GM12872 (cell line): ENCODE results near the gene PCSK7.
A peak's percentile ranks its signal among the peaks of the same experiment; 100 is the strongest.

Experiments used
- CTCF ChIP-seq: IDR thresholded peaks from 3 replicates; pipeline ENCODE4 v1.5.1; 2011; ENCODE audit warnings: low read depth, mild to moderate bottlenecking, low read length, moderate library complexity; ENCODE audit not compliant: insufficient read depth

PCSK7 gene

DNA sequence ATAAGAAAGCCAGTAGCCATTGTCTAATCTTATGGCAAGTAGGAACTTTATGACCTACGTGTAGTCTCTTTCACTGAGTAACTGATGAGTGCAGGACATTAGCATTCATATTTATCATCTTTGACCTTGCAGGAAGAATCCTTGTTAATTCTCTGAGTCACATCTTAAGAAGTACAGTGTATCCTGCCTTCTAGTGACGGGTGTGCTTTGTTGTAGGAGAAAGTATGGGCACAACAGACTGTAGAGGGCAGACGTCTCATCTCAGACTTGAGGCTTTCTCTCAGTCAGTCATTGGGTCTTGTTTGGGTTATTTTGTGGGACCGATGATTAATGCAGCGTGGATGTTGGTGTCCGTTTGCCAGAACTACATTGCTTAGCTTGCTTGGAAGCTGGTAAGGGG lies 7.4 kb upstream of the PCSK7 start:
- TF ChIP-seq CTCF = no peak

DNA sequence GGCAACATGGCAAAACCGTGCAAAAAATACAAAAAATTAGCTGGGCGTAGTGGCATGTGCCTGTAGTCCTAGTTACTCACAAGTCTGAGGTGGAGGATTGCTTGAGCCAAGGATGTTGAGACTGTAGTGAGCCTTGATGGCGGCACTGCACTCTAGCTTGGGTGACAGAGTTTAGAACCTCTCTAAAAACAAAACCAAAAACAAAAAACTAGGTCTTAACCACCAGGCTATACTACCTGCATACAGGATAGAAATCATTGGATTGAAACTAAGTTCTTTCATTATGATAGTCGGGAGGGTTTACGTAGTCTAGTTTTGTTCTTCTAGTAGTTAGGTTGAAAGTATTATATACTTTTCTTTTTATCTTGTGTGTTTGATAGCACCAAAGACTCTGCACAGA lies 6.3 kb upstream of the PCSK7 start:
- TF ChIP-seq CTCF = no peak

- TF ChIP-seq CTCF = no peak
These were observed 1.1 kb upstream of the PCSK7 start for GRCh38 chr11:117232911-117233409.

DNA sequence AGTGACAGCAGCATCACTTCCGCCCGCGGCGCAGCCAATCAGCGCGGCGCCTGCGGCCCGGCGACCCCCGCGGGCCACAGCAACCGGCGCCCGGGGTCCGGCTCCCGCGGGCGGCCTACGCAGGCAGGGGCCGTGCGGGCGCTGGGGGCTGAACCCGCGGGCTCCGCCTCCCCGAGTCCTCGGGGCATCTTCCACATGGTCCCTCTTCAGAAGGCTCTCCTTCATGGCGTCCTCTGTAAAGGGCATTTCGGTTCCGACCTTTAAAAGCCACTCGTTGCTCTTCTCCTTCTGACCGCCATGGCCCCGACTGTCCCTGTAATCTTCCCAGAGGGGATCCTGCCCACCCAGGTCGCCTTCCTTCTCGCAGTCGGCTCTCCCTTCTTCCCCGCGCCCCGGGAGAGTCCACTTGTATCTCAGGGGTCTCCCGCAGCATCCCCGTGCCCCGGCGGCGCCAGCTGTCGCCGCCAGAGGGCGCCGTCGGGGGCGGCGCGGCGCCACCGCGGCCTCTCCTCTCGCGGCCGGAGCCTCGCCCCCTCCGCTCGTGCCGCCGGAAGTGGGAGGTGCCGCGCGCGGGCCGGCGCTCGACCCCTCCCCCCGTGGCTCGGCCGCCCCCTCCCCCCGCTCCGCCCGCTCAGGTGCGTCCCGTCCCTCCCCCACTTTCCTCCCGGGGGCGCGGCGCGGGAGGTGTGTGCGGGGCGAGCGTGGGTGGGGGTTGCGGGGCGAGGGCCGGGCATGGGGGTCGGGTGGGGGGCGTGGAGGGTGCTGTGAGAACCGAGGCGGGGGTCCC lies 412 bp upstream of the PCSK7 start, which contains the start of gene RNF214:
Gene RNF214, plus strand, starts transcription at position 580 of the 787 bp plus-strand sequence. CDS start 1,602 bp downstream, outside the sequence.
- peak; percentile 72 for TF ChIP-seq CTCF

- TF ChIP-seq CTCF = no peak
These were observed 653 bp downstream of the PCSK7 start for GRCh38 chr11:117230999-117231841.

- no peak for TF ChIP-seq CTCF
These were observed 1.4 kb downstream of the PCSK7 start for GRCh38 chr11:117230286-117230961.

- TF ChIP-seq CTCF = no peak
These were observed 2.0 kb downstream of the PCSK7 start for GRCh38 chr11:117229931-117230285.
